GM21619 (cell line): ENCODE data around the gene VPS52.

Experiments used
- ATAC-seq: cut with Tn5 transposase; IDR thresholded peaks from one replicate; pipeline ENCODE4 v1.9.1; 2021; ENCODE audit not compliant: unreplicated experiment

Gene VPS52

GRCh38 chr6:33271468-33272274 is at the start of gene VPS52, which contains the start of gene RPS18:
Gene VPS52 (minus strand): TSS chr6:33271876. CDS start chr6:33271675, 201 bp downstream.
Gene RPS18 (plus strand): TSS chr6:33272075. CDS start chr6:33272120, 45 bp downstream.
- ATAC-seq: peak; percentile 70

DNA sequence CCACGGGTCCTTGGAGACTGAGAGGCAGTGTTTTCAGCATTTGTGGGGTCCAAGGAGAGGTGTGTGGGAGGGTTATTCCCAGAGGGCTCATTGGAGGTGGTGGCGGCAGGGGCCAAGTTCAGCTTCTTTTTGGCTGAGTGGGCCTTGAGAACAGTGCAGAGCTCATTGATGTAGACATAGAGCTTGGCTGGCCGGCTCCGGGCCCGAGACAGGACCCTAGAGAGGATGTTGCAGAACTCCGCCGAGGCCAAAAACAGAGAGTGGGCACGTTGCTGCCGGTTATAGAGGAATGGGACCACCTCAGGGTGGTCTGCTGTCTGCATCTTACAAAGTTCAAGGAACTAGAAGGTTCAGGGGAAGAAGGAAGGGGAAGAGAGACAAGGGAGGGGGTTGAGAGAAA is 49.6 kb upstream of the VPS52 start:
- ATAC-seq: no peak

- ATAC-seq: no peak
Measured at GRCh38 chr6:33320315-33321181, 48.9 kb upstream of the VPS52 start.

GRCh38 chr6:33319939-33320314 is 48.3 kb upstream of the VPS52 start:
- ATAC-seq: no peak

DNA sequence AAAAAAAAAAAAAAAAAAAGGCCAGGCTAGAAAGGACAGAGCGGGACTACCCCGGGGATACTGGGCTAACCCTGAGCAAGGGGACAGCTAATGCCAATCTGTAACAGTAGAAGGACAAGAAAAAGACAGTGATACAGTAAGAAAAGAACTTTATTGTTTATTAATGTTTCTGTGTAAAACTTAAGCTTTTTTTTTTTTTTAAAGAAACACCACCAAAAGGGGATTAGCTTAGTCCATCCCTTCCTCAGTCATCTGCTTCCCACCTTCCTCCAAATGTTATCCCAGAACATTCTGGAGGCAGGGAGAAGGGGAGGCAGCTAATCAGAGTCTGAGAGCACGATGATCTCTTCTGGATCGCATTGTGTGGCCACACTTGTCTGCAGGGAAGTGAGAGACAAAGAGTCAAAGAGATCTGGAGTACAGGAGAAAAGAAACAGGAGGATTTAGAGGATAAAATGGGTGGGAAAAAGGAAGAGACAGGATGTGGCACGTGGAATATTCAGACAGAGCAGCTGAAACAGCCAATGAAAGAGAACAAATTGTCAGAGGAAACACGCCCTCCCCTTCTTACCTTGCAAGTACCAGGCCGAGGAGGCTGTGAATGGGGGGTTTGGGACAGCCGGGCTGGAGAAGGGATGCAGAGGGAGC is 46.9 kb upstream of the VPS52 start:
- ATAC-seq: no peak

DNA sequence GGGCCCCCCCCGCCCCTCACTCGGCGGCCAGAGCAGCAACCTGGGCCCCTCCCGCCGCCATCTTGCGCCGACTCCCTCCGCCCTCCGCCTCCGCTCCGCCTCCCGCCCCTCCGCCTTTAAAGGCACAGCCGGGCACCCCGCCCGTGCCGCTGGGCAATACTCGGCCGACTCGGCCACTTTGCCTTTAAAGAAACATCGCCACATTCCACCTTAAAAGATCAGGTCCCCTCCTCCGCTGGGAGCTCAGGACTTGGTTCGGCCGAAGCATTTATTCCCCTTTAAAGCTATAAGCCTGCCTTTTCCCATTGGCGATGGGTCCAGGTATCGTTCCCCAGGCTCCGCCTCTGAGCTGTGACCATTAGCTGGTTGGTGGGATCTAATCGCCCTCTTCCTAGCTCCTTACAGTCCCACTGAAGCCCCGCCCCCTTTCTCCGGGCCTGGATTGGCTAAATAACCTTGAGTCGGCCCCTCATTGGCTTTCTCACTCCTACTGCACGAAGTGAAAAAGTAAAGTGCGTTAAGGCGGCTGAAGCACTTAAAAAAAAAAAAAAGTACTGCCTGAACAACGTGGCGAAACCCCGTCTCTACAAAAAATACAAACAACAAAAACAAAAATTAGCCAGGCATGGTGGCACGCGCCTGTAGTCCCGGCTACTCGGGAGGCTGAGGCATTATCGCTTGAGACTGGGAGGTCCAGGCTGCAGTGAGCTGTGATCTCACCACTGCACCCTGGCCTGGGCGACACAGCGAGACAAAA is 46.2 kb upstream of the VPS52 start, which contains the start of gene ZBTB22:
Gene ZBTB22 (minus strand): TSS at position 76 of the 757 bp plus-strand sequence. CDS start 828 bp downstream, outside the sequence.
- peak; percentile 43 for ATAC-seq

GRCh38 chr6:33317419-33317668 is 45.7 kb upstream of the VPS52 start:
- ATAC-seq: no peak

DNA sequence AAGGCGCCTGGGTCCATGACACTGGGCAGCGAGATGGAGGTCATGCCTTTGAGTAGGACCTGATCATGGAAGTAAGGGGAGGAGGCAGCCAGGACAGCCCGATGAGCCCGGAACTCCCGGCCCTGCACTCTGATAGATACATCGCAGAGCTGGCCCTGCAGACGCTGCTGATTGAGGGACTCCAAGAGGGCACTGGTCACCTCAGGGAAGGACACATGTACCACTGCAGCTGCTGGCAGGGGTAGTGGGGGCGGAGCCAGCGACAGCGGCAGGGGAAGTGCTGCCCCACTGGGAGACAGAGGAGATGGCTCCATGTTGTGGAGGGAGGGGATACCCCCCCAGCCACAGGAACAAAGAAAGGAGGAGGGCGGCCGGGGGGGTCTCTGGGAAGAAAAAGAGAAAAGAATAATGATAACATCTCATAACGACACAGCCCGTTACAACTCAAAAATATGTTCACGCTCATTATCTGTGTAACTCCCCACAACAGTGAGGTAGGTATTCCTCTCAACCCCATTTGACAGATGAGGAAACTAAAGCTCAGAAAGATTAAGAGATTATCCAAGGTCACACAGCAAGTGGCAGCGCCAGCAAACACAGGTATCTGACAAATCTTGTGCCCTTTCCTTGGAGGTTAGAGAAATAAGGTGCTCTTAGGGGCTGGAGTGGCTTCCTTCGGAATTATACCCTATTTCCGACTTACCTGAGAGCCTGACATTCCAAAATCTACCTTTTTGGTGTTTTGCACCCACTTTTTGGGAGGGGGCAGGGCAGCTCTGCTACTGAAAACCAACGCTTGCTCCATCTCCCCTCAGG is 45.1 kb upstream of the VPS52 start:
- no peak for ATAC-seq

DNA sequence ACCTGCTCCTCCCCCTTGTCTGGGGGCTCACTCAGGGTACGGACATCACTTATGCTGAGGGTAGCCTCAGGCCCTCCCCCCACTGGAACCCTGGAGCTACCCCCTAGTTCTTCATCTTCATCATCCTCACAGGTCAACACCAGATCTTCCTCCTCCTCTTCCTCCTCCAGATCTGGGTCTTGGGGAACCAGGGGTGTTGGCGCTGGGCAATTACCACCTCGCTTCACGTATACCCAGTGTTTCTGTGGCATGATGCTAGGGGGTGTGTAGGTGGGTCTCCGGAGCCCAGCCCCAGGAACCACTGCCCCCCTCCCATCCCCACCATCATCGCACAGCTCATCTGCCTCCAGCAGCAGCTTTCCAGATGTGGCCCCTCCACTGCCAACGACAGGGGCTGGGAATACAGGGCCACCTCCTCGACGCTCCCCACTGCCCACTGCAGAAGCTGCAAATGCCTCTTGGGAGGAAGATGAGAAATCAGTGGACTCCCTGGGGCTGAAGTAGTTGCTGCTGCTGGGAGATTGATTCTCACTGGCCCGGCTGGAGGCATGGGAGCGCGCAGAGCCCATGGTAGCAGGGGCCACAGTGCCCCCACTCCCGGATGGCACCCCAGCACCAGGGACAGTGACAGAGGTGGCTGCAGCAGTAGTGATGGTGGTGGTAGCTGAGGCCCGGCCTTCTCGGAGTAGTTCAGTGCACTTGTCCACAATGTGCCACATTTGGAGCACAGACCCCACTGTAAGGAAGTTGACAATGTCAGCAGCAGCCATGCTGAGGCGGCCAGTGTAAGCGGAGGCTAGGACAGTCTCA is 44.3 kb upstream of the VPS52 start:
- no peak for ATAC-seq

GRCh38 chr6:33314943-33315792 is 43.5 kb upstream of the VPS52 start:
- no peak for ATAC-seq

GRCh38 chr6:33314515-33314942 is 42.9 kb upstream of the VPS52 start:
- no peak for ATAC-seq

GRCh38 chr6:33313709-33314514 is 42.2 kb upstream of the VPS52 start, which contains the start of gene TAPBP:
Gene TAPBP (minus strand): TSS chr6:33314078. CDS start chr6:33314041, 37 bp downstream.
- ATAC-seq: peak; percentile 32

- ATAC-seq: peak; percentile 12
Measured at GRCh38 chr6:33313105-33313708, 41.5 kb upstream of the VPS52 start.

GRCh38 chr6:33312361-33313104 is 40.9 kb upstream of the VPS52 start:
- ATAC-seq: peak; percentile 29

- ATAC-seq: no peak
Measured at GRCh38 chr6:33306356-33306755, 34.7 kb upstream of the VPS52 start.

- ATAC-seq: no peak
Measured at GRCh38 chr6:33305052-33305451, 33.4 kb upstream of the VPS52 start.
